H1 (cell line): ENCODE results near the gene SLCO2A1.

ENCODE experiments used
- CEBPB ChIP-seq: IDR thresholded peaks from 2 replicates; pipeline ENCODE4 v1.6.1; 2012; ENCODE audit warnings: low read depth, low read length
- EP300 ChIP-seq, 2 experiments: IDR thresholded peaks; 1 replicate in 1 of 2; 2 replicates in 1 of 2; pipeline ENCODE4 v1.6.1; 2011 to 2012; ENCODE audit warnings: low read depth in 2 of 2, low read length in 2 of 2, mild to moderate bottlenecking in 2 of 2, borderline replicate concordance in 1 of 2, inconsistent platforms in 1 of 2, moderate library complexity in 1 of 2
- GTF2F1 ChIP-seq: IDR thresholded peaks from 2 replicates; pipeline ENCODE4 v1.6.1; 2012; ENCODE audit warnings: low read depth, low read length, improper control_type of control experiment, borderline replicate concordance
- KDM1A ChIP-seq: fragments of 200-600, 300-600 bp; sonication (generic); IDR thresholded peaks from 2 replicates; pipeline ENCODE4 v1.7.1; 2016; ENCODE audit warnings: mild to moderate bottlenecking, low read length, borderline replicate concordance
- POLR2A ChIP-seq, 2 experiments: IDR thresholded peaks; 1 replicate in 1 of 2; 2 replicates in 1 of 2; pipeline ENCODE4 v1.6.1; 2011; ENCODE audit warnings: low read depth in 2 of 2, low read length in 2 of 2, mild to moderate bottlenecking in 2 of 2; ENCODE audit errors: control extremely low read depth in 1 of 2
- POLR2AphosphoS5 ChIP-seq: IDR thresholded peaks from 2 replicates; pipeline ENCODE4 v1.6.1; 2011; ENCODE audit warnings: low read depth, low read length
- RFX5 ChIP-seq: IDR thresholded peaks from 2 replicates; pipeline ENCODE4 v1.6.1; 2011; ENCODE audit warnings: low read depth, low read length, improper control_type of control experiment, borderline replicate concordance
- SIRT6 ChIP-seq: IDR thresholded peaks from one replicate; pipeline ENCODE4 v1.7.1; 2012; ENCODE audit warnings: low read length, inconsistent platforms
- TAF1 ChIP-seq: IDR thresholded peaks from 2 replicates; pipeline ENCODE4 v1.6.1; 2011; ENCODE audit warnings: mild to moderate bottlenecking, low read depth, low read length
- YY1 ChIP-seq: IDR thresholded peaks from 2 replicates; pipeline ENCODE4 v1.6.1; 2011; ENCODE audit warnings: low read depth, mild to moderate bottlenecking, low read length
- TF ChIP-seq, protein P1 (sequence below), 3 experiments: IDR thresholded peaks; 1 replicate in 2 of 3; 2 replicates in 1 of 3; pipeline versions ENCODE4 v1.5.1 to v1.6.1; 2011; ENCODE audit warnings: low read length in 3 of 3, mild to moderate bottlenecking in 3 of 3, inconsistent platforms in 2 of 3, low read depth in 1 of 3, moderate library complexity in 1 of 3; ENCODE audit not compliant: insufficient read depth in 1 of 3; ENCODE audit errors: control extremely low read depth in 1 of 3
- TF ChIP-seq, protein P2 (sequence below): IDR thresholded peaks from 2 replicates; pipeline ENCODE4 v1.6.1; 2012; ENCODE audit warnings: inconsistent platforms
- TF ChIP-seq, protein P3 (sequence below): IDR thresholded peaks from 2 replicates; pipeline ENCODE4 v1.6.1; 2012; ENCODE audit warnings: inconsistent platforms

DNA sequence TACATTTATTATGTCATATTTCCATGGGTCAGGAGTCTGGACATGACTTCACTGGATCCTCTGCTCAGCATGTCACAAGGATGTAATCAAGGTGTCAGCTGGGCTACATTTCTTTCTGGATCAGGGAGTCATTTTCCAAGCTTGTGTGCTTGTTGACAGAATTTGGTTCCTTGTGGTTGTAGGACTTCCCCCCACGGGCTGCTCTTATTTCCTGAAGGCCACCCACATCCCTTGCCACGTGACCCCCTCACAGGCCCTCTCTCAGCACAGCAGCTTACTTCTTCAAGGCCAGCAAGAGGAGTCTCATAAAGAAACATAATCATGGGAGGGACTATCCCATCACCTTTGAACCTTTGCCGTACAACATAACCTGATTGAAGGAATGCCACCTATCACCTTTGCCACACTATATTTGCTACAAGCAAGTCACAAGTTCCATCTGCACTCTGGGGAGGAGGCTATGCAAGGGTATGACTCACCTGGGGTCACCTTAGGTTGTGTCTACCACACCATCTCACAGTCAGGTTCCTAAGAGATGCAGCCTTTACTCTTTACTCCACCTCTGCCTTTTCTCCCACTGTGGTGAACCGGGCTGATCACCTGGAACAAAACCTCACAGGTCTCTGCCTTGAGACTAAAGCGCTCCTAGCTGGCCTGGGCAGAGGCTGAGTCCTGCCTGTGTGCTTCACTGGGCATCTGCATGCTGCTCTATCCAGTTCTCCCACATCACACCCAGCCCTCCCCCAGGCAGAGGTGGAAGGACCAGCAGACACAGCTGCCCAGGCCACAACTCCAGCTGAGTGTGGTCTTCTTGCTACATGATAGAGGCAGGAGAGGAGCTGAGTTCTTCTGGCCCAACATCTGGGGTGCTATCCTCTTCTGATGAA, 147.5 kb downstream of the SLCO2A1 start:
- TF ChIP-seq POLR2AphosphoS5 (no peak), POLR2A (IDR thresholded peaks at IDR 0.05; ENCODE audit: control extremely low read depth in 1 of 2, low read depth in 2 of 2, low read length in 2 of 2) (no peak), RFX5 (no peak), EP300 (IDR thresholded peaks at IDR 0.05; ENCODE audit: borderline replicate concordance in 1 of 2, low read depth in 2 of 2, low read length in 2 of 2) (no peak), SIRT6 (no peak), KDM1A (no peak), CEBPB (no peak), TAF1 (no peak), GTF2F1 (no peak), YY1 (no peak)
- TF ChIP-seq, protein P1, sequence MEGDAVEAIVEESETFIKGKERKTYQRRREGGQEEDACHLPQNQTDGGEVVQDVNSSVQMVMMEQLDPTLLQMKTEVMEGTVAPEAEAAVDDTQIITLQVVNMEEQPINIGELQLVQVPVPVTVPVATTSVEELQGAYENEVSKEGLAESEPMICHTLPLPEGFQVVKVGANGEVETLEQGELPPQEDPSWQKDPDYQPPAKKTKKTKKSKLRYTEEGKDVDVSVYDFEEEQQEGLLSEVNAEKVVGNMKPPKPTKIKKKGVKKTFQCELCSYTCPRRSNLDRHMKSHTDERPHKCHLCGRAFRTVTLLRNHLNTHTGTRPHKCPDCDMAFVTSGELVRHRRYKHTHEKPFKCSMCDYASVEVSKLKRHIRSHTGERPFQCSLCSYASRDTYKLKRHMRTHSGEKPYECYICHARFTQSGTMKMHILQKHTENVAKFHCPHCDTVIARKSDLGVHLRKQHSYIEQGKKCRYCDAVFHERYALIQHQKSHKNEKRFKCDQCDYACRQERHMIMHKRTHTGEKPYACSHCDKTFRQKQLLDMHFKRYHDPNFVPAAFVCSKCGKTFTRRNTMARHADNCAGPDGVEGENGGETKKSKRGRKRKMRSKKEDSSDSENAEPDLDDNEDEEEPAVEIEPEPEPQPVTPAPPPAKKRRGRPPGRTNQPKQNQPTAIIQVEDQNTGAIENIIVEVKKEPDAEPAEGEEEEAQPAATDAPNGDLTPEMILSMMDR (IDR thresholded peaks at IDR 0.05; ENCODE audit: control extremely low read depth in 1 of 3, insufficient read depth in 1 of 3, low read depth in 1 of 3, low read length in 3 of 3), result no peak
- TF ChIP-seq, protein P2, sequence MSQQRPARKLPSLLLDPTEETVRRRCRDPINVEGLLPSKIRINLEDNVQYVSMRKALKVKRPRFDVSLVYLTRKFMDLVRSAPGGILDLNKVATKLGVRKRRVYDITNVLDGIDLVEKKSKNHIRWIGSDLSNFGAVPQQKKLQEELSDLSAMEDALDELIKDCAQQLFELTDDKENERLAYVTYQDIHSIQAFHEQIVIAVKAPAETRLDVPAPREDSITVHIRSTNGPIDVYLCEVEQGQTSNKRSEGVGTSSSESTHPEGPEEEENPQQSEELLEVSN, result no peak
- TF ChIP-seq, protein P3, sequence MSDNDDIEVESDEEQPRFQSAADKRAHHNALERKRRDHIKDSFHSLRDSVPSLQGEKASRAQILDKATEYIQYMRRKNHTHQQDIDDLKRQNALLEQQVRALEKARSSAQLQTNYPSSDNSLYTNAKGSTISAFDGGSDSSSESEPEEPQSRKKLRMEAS, result no peak
